Cerebellar cortex (tissue), 1 donor: ENCODE results near the gene MRLN.

ENCODE experiments used
- DNase-seq: peaks from one replicate; pipeline ENCODE4 v3.0.0-alpha.2; 2015; ENCODE audit warnings: low spot score

MRLN gene

GRCh38 chr10:59705931-59706330 lies 47.3 kb downstream of the MRLN start:
- no peak for DNase-seq

- DNase-seq: no peak
Measured at GRCh38 chr10:59704630-59705029, 48.6 kb downstream of the MRLN start.

GRCh38 chr10:59702347-59702746 lies 50.9 kb downstream of the MRLN start:
- DNase-seq: no peak

GRCh38 chr10:59700709-59701108 lies 52.5 kb downstream of the MRLN start:
- DNase-seq: no peak

GRCh38 chr10:59698326-59698725 lies 54.9 kb downstream of the MRLN start:
- DNase-seq: no peak

- DNase-seq: no peak
Measured at GRCh38 chr10:59695637-59696036, 57.6 kb downstream of the MRLN start.

- DNase-seq: no peak
Measured at GRCh38 chr10:59694936-59695335, 58.3 kb downstream of the MRLN start.

GRCh38 chr10:59692113-59692512 lies 61.1 kb downstream of the MRLN start:
- DNase-seq: no peak

GRCh38 chr10:59688921-59689351 lies 64.3 kb downstream of the MRLN start:
- DNase-seq: no peak

- no peak for DNase-seq
Measured at GRCh38 chr10:59687657-59688056, 65.6 kb downstream of the MRLN start.
